Natural killer cell (primary cell): ENCODE data around the gene TDRD6. TPM values are rescaled to one million over a fixed set of nuclear protein-coding genes. Genes with fewer than 3 reads are reported as not detected.

Experiments used
- ATAC-seq, 3 donors: fragments of 150-1000 bp in 2 of 3; fragments of 200-7000 bp in 1 of 3; cut with Tn5 transposase; 1 replicate in 1 of 3; 2 replicates in 2 of 3; pipeline ENCODE4 v1.10.0; 2021; ENCODE audit warnings: mild to moderate bottlenecking in 2 of 3, moderate library complexity in 2 of 3
- DNase-seq, 2 donors: peaks; one replicate each; pipeline versions ENCODE4 v3.0.0 to v3.0.0-alpha.2; 2013 to 2021; ENCODE audit warnings: mixed read lengths in 1 of 2
- H3K27ac ChIP-seq: one replicate; pipeline ENCODE4 v1.5.1; 2013; ENCODE audit warnings: mild to moderate bottlenecking, low read length
- H3K27me3 ChIP-seq: one replicate; pipeline ENCODE4 v1.6.1; 2013; ENCODE audit warnings: low read length; ENCODE audit not compliant: control insufficient read depth, insufficient read depth
- H3K36me3 ChIP-seq: one replicate; pipeline ENCODE4 v1.6.1; 2013; ENCODE audit warnings: low read length; ENCODE audit not compliant: control insufficient read depth, insufficient read depth
- H3K4me1 ChIP-seq: one replicate; pipeline ENCODE4 v1.6.1; 2013; ENCODE audit warnings: low read length; ENCODE audit not compliant: control insufficient read depth, insufficient read depth
- H3K4me3 ChIP-seq: one replicate; pipeline ENCODE4 v1.5.1; 2013; ENCODE audit warnings: low read length
- H3K9me3 ChIP-seq: one replicate; pipeline ENCODE4 v1.6.1; 2013; ENCODE audit warnings: low read length; ENCODE audit not compliant: control insufficient read depth, insufficient read depth
- H3K27ac Mint-ChIP-seq, 2 donors: one replicate each; pipeline ENCODE4 v1.8.0; 2022; ENCODE audit warnings: mild to moderate bottlenecking in 2 of 2, mixed read lengths in 2 of 2, moderate library complexity in 1 of 2
- H3K27me3 Mint-ChIP-seq, 2 donors: one replicate each; pipeline ENCODE4 v1.8.0; 2022; ENCODE audit warnings: low read depth in 2 of 2, mixed read lengths in 2 of 2
- H3K36me3 Mint-ChIP-seq: one replicate; pipeline ENCODE4 v1.8.0; 2022; ENCODE audit warnings: mixed read lengths
- H3K4me1 Mint-ChIP-seq, 2 donors: one replicate each; pipeline ENCODE4 v1.8.0; 2022; ENCODE audit warnings: mixed read lengths in 2 of 2
- H3K4me3 Mint-ChIP-seq: one replicate; pipeline ENCODE4 v1.8.0; 2022; ENCODE audit warnings: mild to moderate bottlenecking, moderate library complexity, mixed read lengths
- H3K9me3 Mint-ChIP-seq, 2 donors: one replicate each; pipeline ENCODE4 v1.8.0; 2022; ENCODE audit warnings: mixed read lengths in 2 of 2
- CTCF ChIP-seq: fragments of 200-600 bp; IDR thresholded peaks from one replicate; pipeline ENCODE4 v1.8.0; 2022; ENCODE audit warnings: antibody characterized with exemption
- WGBS: methylation state at CpG from one replicate; pipeline ENCODE4 v1.1.7; 2013; ENCODE audit warnings: missing lambda C conversion rate; ENCODE audit not compliant: insufficient coverage; 5-methylcytosine and 5-hydroxymethylcytosine counted together
- intact Hi-C: fragments of 100-400 bp; cut with micrococcal nuclease; formaldehyde crosslinking; loops from one replicate; pipeline ENCODE4 v1.14.2; 2022
- total RNA-seq, 4 donors: library from RNA; stranded (reverse); fragments of 120-200 nt in 1 of 4; gene quantifications; one replicate each; pipeline versions ENCODE4 v1.2.3 to v1.2.4, GENCODE V29; 2013 to 2022

The TDRD6 gene
- total RNA-seq, 3 donors from 2014 or later (not counting 1 experiment from before 2014, with no cell fraction given), result not detected

GRCh38 chr6:46719099-46719498, 31.4 kb downstream of the TDRD6 start:
- DNase-seq (no peak), ATAC-seq (no peak)
- Mint-ChIP-seq H3K36me3 (no peaks in the 10 kb centered on the region), H3K4me1 (peaks cover 5 to 12% of the 10 kb centered on the region in 2 donors), H3K27ac (no peak overlapping the region), H3K27me3 (peaks cover 9 to 14% of the 10 kb centered on the region in 2 donors), H3K4me3 (no peak overlapping the region), H3K9me3 (peaks cover 0 to 2% of the 10 kb centered on the region in 2 donors)
- H3K27ac ChIP-seq, result no peak overlapping the region
- H3K4me1 ChIP-seq, result no peaks in the 10 kb centered on the region
- no peaks in the 10 kb centered on the region for H3K9me3 ChIP-seq
- 70% methylated on average over 1 of the region's 1 CpG for WGBS
- TF ChIP-seq CTCF, result no peak
- no peaks in the 10 kb centered on the region for H3K36me3 ChIP-seq
- H3K4me3 ChIP-seq, result no peak overlapping the region
- intact Hi-C loops, result no loop called here
- H3K27me3 ChIP-seq, result no peaks in the 10 kb centered on the region

GRCh38 chr6:46720401-46720800, 32.7 kb downstream of the TDRD6 start:
- Mint-ChIP-seq H3K9me3 (peaks cover 0 to 2% of the 10 kb centered on the region in 2 donors), H3K27me3 (peaks cover 14 to 24% of the 10 kb centered on the region in 2 donors), H3K4me3 (no peak overlapping the region), H3K4me1 (peaks cover 5 to 12% of the 10 kb centered on the region in 2 donors), H3K27ac (no peak overlapping the region), H3K36me3 (no peaks in the 10 kb centered on the region)
- intact Hi-C loops, result no loop called here
- DNase-seq (no peak), ATAC-seq (no peak)
- Histone ChIP-seq H3K4me3 (no peak overlapping the region), H3K36me3 (no peaks in the 10 kb centered on the region), H3K9me3 (no peaks in the 10 kb centered on the region), H3K27me3 (no peaks in the 10 kb centered on the region), H3K4me1 (no peaks in the 10 kb centered on the region), H3K27ac (no peak overlapping the region)
- TF ChIP-seq CTCF, result no peak
- WGBS, result no CpG with 5 or more reads among the region's 1 CpG

GRCh38 chr6:46729787-46730326, 42.2 kb downstream of the TDRD6 start:
- Mint-ChIP-seq H3K27me3 (peaks cover 30 to 64% of the 10 kb centered on the region in 2 donors), H3K36me3 (no peaks in the 10 kb centered on the region), H3K4me1 (no peaks in the 10 kb centered on the region)

More at GRCh38 chr6:46729787-46730326, 42.2 kb downstream of the TDRD6 start:
- no peaks in the 10 kb centered on the region for H3K9me3 ChIP-seq
- H3K27ac ChIP-seq, result no peak overlapping the region
- no peak overlapping the region for H3K27ac Mint-ChIP-seq
- H3K27me3 ChIP-seq, result no peaks in the 10 kb centered on the region
- H3K9me3 Mint-ChIP-seq, result no peaks in the 10 kb centered on the region
- ATAC-seq (no peak), DNase-seq (no peak)
- H3K36me3 ChIP-seq, result no peaks in the 10 kb centered on the region
- no peak for TF ChIP-seq CTCF
- no peaks in the 10 kb centered on the region for H3K4me1 ChIP-seq
- H3K4me3 ChIP-seq, result no peak overlapping the region
- 75% methylated on average over 1 of the region's 1 CpG for WGBS
- intact Hi-C loops, result no loop called here
- H3K4me3 Mint-ChIP-seq, result no peak overlapping the region
